H1 (cell line): ENCODE results near the gene SPECC1.

Experiments used
- CHD2 ChIP-seq: IDR thresholded peaks from 2 replicates; pipeline ENCODE4 v1.6.1; 2012; ENCODE audit warnings: low read length, improper control_type of control experiment
- CREB1 ChIP-seq: IDR thresholded peaks from 2 replicates; pipeline ENCODE4 v1.6.1; 2012; ENCODE audit warnings: inconsistent platforms
- CTCF ChIP-seq, 3 experiments: IDR thresholded peaks; 1 replicate in 2 of 3; 2 replicates in 1 of 3; pipeline versions ENCODE4 v1.5.1 to v1.6.1; 2011; ENCODE audit warnings: low read length in 3 of 3, mild to moderate bottlenecking in 3 of 3, inconsistent platforms in 2 of 3, low read depth in 1 of 3, moderate library complexity in 1 of 3; ENCODE audit not compliant: insufficient read depth in 1 of 3; ENCODE audit errors: control extremely low read depth in 1 of 3
- PHF8 ChIP-seq: fragments of 200-600 bp; sonication (generic); conservative IDR thresholded peaks from 2 replicates; pipeline ENCODE4 v1.7.1; 2012; ENCODE audit warnings: low read depth, mild to moderate bottlenecking, inconsistent platforms, low read length, moderate library complexity
- POLR2AphosphoS5 ChIP-seq: IDR thresholded peaks from 2 replicates; pipeline ENCODE4 v1.6.1; 2011; ENCODE audit warnings: low read depth, low read length

- peak; percentile 86 to 98 (median 88) for TF ChIP-seq CTCF (IDR thresholded peaks at IDR 0.05; ENCODE audit: control extremely low read depth in 1 of 3, insufficient read depth in 1 of 3, low read depth in 1 of 3, low read length in 3 of 3)
- no peak for TF ChIP-seq CHD2
- no peak for TF ChIP-seq POLR2AphosphoS5
- peak; percentile 23; the same call in 1 of the 2 replicates for TF ChIP-seq CREB1
- TF ChIP-seq PHF8: peak; percentile 30; the same call in 1 of the 2 replicates
Measured at GRCh38 chr17:20009302-20010098, at the start of gene SPECC1.
